Heart left ventricle (tissue), 16 donors: Measurements from ENCODE around the gene PAX5. TPM values are rescaled to one million over a fixed set of nuclear protein-coding genes. Genes with fewer than 3 reads are reported as not detected.

ENCODE experiments used
- ATAC-seq, 4 donors: fragments of 200-7000 bp; cut with Tn5 transposase; one replicate each; pipeline ENCODE4 v1.9.1; 2020 to 2022; ENCODE audit warnings: moderate library complexity in 4 of 4, mild to moderate bottlenecking in 3 of 4, moderate number of reproducible peaks in 1 of 4
- DNase-seq, 5 donors: peaks; one replicate each; pipeline ENCODE4 v3.0.0-alpha.2; 2020
- H3K27ac ChIP-seq, 12 donors: fragments of 200-600 bp; sonication (generic) in 4 of 12; one replicate each; pipeline versions ENCODE4 v1.5.0 to v1.8.0; 2016 to 2022; ENCODE audit warnings: mild to moderate bottlenecking in 2 of 12
- H3K27me3 ChIP-seq, 9 donors: fragments of 200-600 bp; sonication (generic) in 2 of 9; one replicate each; pipeline versions ENCODE4 v1.5.1 to v1.8.0; 2016 to 2022; ENCODE audit warnings: mild to moderate bottlenecking in 3 of 9
- H3K36me3 ChIP-seq, 9 donors: fragments of 200-600 bp; sonication (generic) in 2 of 9; one replicate each; pipeline versions ENCODE4 v1.5.0 to v1.8.0; 2018 to 2022; ENCODE audit warnings: mild to moderate bottlenecking in 2 of 9
- H3K4me1 ChIP-seq, 12 donors: fragments of 200-600 bp; sonication (generic) in 4 of 12; one replicate each; pipeline versions ENCODE4 v1.5.0 to v1.8.0; 2016 to 2022; ENCODE audit warnings: mild to moderate bottlenecking in 3 of 12
- H3K4me3 ChIP-seq, 12 donors: fragments of 200-600 bp; sonication (generic) in 4 of 12; one replicate each; pipeline versions ENCODE4 v1.5.0 to v1.8.0; 2017 to 2022; ENCODE audit warnings: mild to moderate bottlenecking in 9 of 12, moderate library complexity in 4 of 12
- H3K9me3 ChIP-seq, 12 donors: fragments of 200-600 bp; sonication (generic) in 4 of 12; one replicate each; pipeline versions ENCODE4 v1.5.0 to v1.8.0; 2016 to 2022; ENCODE audit warnings: mild to moderate bottlenecking in 1 of 12
- POLR2A ChIP-seq, 2 donors: fragments of 450-650 bp; IDR thresholded peaks; one replicate each; pipeline ENCODE4 v1.6.1; 2017; ENCODE audit warnings: antibody characterized with exemption in 2 of 2, mild to moderate bottlenecking in 2 of 2, moderate library complexity in 2 of 2
- WGBS, 4 donors: extraction: QIAGEN DNeasy Blood & Tissue Kit in 2 of 4; methylation state at CpG; one replicate each; pipeline versions ENCODE4 v1.1.5 to v1.1.7; 2013 to 2018; 5-methylcytosine and 5-hydroxymethylcytosine counted together
- intact Hi-C, 10 donors: fragments of 100-400 bp; cut with DNase I; formaldehyde crosslinking; loops; one replicate each; pipeline versions ENCODE4 v1.11.1 to v1.14.2; 2022
- polyA plus RNA-seq, 2 donors: library from polyadenylated mRNA; stranded (reverse); fragments of 200-250 nt; gene quantifications; one replicate each; pipeline ENCODE4 v1.2.3, GENCODE V29; 2013
- total RNA-seq, 9 donors: library from RNA; depleted of rRNA in 2 of 9; stranded (reverse); fragments of >200 nt in 2 of 9; fragmentation: NEBNext Ultra II Directional in 3 of 9; extraction: Animal tissue kit (Norgen Biotek cat#: 25700) in 3 of 9; gene quantifications; one replicate each; pipeline versions ENCODE4 v1.1.0 to v1.2.4, GENCODE V29; 2016 to 2023
- TF ChIP-seq, protein P1 (sequence below), 12 donors: fragments of 200-600 bp; sonication (generic) in 4 of 12; IDR thresholded peaks; one replicate each; pipeline versions ENCODE4 v1.5.0 to v1.8.0; 2018 to 2022; ENCODE audit warnings: antibody characterized with exemption in 12 of 12, mild to moderate bottlenecking in 5 of 12
- donor health status: ischemic (EF 13 %, LVEDD 7.1; RV severe dilation, severe dysfunction).
- donor health status: healthy with polysubstance abuse.
- donor health status: DM: no; HTN: yes; CAD: no.
- donor health status: DM: no; HTN: no; CAD: no.
- donor health status: ischemic (EF 25% LVEDD 6.9; RV normal size, moderate dysfunction).
- donor health status: ischemic (EF 25% LVEDD 5.7; RV mildly dilated, moderate dysfunction).
- donor health status: healthy.
- donor health status: DM: yes; HTN: yes; CAD: no.
- donor health status: ischemic (EF 35%, LVEDD 5.7; RV mildly dilated, moderate dysfunction).
- donor health status: nonischemic (EF 11% LVEDD 7.7; RV severe dilation, severe dysfunction).
- donor health status: DM: yes; HTN: yes; CAD: no.
- donor health status: PGD.
- donor health status: ischemic (EF 29% LVEDD 5.4; RV normal size, mild dysfunction).
- donor health status: nonischemic (EF 23%, LVEDD 6.1; RV moderate dilation, normal function).

PAX5 gene
- total and polyA plus RNA-seq, 11 donors: 0.01 to 0.37 (median 0.08) TPM; not detected in 7

DNA sequence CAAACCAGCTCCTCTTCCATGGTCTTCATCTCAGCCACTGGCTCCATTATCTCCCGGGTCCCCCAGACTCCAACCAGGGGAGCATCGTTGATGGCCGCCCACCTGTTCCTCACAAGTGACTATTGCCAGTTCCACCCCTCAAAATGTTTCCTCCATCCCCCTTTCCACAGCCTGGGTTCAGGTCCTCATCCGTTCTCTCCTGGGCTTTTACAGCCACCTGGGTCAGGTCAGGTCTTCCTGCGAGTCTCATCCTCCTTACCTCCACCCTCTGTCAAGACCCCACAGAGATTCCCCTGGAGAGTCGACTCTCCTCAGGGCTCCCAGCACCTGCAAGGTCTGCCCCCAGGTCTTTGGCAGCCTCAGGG is 133.2 kb downstream of the PAX5 start:
- no peak for ATAC-seq
- Histone ChIP-seq H3K27me3 (peaks cover 0 to 43% (median 0%) of the 10 kb centered on the region in 9 donors), H3K4me3 (no peak overlapping the region), H3K4me1 (no peaks in the 10 kb centered on the region), H3K9me3 (no peaks in the 10 kb centered on the region), H3K36me3 (no peaks in the 10 kb centered on the region), H3K27ac (no peak overlapping the region)
- TF ChIP-seq POLR2A (IDR thresholded peaks at IDR 0.05): no peak
- TF ChIP-seq, protein P1, sequence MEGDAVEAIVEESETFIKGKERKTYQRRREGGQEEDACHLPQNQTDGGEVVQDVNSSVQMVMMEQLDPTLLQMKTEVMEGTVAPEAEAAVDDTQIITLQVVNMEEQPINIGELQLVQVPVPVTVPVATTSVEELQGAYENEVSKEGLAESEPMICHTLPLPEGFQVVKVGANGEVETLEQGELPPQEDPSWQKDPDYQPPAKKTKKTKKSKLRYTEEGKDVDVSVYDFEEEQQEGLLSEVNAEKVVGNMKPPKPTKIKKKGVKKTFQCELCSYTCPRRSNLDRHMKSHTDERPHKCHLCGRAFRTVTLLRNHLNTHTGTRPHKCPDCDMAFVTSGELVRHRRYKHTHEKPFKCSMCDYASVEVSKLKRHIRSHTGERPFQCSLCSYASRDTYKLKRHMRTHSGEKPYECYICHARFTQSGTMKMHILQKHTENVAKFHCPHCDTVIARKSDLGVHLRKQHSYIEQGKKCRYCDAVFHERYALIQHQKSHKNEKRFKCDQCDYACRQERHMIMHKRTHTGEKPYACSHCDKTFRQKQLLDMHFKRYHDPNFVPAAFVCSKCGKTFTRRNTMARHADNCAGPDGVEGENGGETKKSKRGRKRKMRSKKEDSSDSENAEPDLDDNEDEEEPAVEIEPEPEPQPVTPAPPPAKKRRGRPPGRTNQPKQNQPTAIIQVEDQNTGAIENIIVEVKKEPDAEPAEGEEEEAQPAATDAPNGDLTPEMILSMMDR (IDR thresholded peaks at IDR 0.05): no peak
- 84 to 89% (median 87%) methylated on average over 6 of the region's 6 CpGs for WGBS, 4 donors
- DNase-seq: no peak
- intact Hi-C loops: no loop called here

DNA sequence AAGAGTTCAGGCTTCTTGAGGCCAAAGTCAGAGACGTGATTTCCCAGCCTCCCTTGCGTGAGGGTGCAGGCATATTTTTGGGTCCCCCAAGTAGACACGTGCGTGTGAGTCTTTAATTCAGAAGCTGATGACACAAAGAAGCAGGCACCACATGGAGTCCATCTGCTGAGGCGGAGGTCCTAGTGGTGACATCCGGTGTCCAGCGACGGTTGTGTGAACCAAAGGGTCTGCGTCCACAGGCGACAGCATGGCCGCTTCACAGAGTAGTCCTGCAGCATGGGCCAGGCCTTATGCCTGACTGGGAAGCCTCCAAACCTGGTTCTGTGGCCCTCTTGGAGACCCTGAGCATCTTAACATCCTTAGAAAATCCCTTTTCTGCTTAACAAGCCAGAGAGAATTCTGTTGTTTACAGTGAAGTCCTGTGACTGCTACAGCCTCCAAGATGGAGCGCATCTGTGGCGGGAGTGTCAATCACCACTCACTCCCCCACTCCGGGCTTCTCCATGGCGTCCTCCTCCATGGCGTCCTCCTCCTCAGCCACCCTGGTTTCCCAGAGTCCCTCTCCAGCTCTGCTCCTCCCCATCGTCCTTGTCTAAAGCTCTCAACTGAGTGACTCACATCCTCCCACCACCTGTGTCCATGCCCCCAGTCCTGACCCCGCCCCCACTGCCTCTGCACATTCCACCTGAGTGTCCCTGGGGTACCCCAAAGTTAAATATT is 133.8 kb downstream of the PAX5 start:
- 63 to 74% (median 67%) methylated on average over 18 of the region's 18 CpGs for WGBS, 4 donors

DNA sequence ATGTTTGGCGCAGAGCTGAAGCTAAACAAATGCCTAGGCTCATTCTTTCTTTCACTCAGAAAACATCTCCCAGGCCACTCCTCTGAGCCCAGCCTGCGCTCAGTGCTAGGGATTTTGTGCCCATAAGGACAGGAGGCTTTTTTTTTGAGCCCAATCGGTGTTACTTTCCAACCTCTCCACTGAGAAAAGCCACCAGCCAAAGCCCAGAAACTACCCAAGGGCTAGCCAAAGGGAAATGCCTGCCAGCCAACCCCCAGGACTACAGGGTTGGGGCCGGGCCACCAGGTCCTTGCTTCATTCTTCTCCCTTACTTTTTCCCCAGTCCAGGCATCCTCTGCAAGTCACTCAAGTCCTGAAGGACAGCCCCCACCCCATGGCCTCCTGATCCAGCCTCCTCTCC is 134.7 kb downstream of the PAX5 start:
- no peak for ATAC-seq
- intact Hi-C loops: no loop called here
- 86 to 96% (median 90%) methylated on average over 4 of the region's 4 CpGs for WGBS, 4 donors

More for the DNA sequence above, 133.8 kb downstream of the PAX5 start:
- intact Hi-C loops: no loop called here
- Histone ChIP-seq H3K9me3 (no peaks in the 10 kb centered on the region), H3K36me3 (no peaks in the 10 kb centered on the region), H3K27me3 (peaks cover 0 to 44% (median 0%) of the 10 kb centered on the region in 9 donors), H3K4me1 (no peaks in the 10 kb centered on the region), H3K4me3 (no peak overlapping the region), H3K27ac (no peak overlapping the region)
- DNase-seq (no peak), ATAC-seq (no peak)
- TF ChIP-seq, protein P1 (IDR thresholded peaks at IDR 0.05): no peak
- no peak for TF ChIP-seq POLR2A (IDR thresholded peaks at IDR 0.05)

DNA sequence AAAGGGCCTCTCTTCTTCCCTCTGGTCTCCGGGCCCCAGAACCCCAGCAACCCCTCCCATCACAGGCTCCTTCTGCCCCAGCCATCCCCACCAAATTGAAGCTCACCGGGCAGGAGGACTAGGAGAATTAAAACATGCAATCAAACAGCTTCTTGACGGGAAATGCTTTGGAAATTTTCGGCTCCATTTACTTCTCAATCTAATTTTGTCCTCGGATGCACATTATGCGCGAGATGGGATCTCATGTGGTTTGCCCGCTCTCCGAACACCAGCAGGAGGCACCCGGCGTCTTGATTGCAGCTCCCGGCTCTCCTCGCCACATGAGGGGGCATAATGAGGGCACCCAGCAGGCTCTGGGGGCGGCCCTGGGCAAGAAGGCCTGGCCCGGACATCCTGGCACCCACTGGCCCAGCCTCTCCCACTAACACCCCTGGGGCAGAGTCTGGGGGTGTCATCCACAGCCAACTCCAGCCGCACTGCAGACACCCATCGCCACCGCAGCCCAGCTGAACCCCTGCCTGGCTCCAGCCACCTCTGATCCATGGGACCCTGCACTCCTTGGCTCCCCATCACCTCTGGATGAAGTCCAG is 135.5 kb downstream of the PAX5 start:
- intact Hi-C loops: no loop called here
- no peak overlapping the region for H3K27ac ChIP-seq
- peaks cover 0 to 45% (median 0%) of the 10 kb centered on the region in 9 donors for H3K27me3 ChIP-seq
- TF ChIP-seq, protein P1 (IDR thresholded peaks at IDR 0.05): no peak
- TF ChIP-seq POLR2A (IDR thresholded peaks at IDR 0.05): no peak
- 72 to 79% (median 75%) methylated on average over 18 of the region's 18 CpGs for WGBS, 4 donors
- H3K4me1 ChIP-seq: no peaks in the 10 kb centered on the region
- ATAC-seq: no peak
- no peak overlapping the region for H3K4me3 ChIP-seq
- no peaks in the 10 kb centered on the region for H3K36me3 ChIP-seq
- no peak for DNase-seq
- H3K9me3 ChIP-seq: no peaks in the 10 kb centered on the region

More for the DNA sequence above, 134.7 kb downstream of the PAX5 start:
- Histone ChIP-seq H3K4me3 (no peak overlapping the region), H3K36me3 (no peaks in the 10 kb centered on the region), H3K27ac (no peak overlapping the region), H3K27me3 (peaks cover 0 to 39% (median 0%) of the 10 kb centered on the region in 9 donors), H3K9me3 (no peaks in the 10 kb centered on the region), H3K4me1 (no peaks in the 10 kb centered on the region)
- TF ChIP-seq POLR2A (IDR thresholded peaks at IDR 0.05): no peak
- TF ChIP-seq, protein P1 (IDR thresholded peaks at IDR 0.05): no peak
- DNase-seq: no peak
